Astrocyte (in vitro differentiated cells and primary cell): ENCODE data around the gene ARMC9. TPM values are rescaled to one million over a fixed set of nuclear protein-coding genes. Genes with fewer than 3 reads are reported as not detected.
A peak's percentile ranks its signal among the peaks of the same experiment; 100 is the strongest.

Source experiments
- DNase-seq: peaks from one replicate; pipeline ENCODE4 v3.0.0-alpha.2; 2010; ENCODE audit warnings: low read depth
- FAIRE-seq: peaks from 2 replicates; lab custom pipeline; 2011; peaks lifted over from hg19 to GRCh38; lab: Jason Lieb, UNC
- H2AFZ ChIP-seq: 2 replicates; pipeline ENCODE4 v1.6.0; 2012; ENCODE audit warnings: low read depth, low read length, inconsistent platforms
- H3K27ac ChIP-seq: 2 replicates; pipeline ENCODE4 v1.5.1; 2011; ENCODE audit warnings: low read depth, low read length, inconsistent platforms
- H3K27me3 ChIP-seq: 2 replicates; pipeline ENCODE4 v1.6.0; 2011; ENCODE audit warnings: low read length, inconsistent platforms; ENCODE audit not compliant: insufficient read depth
- H3K36me3 ChIP-seq: 2 replicates; pipeline ENCODE4 v1.5.1; 2011; ENCODE audit warnings: low read length, inconsistent platforms; ENCODE audit not compliant: insufficient read depth
- H3K4me1 ChIP-seq: 2 replicates; pipeline ENCODE4 v1.5.1; 2011; ENCODE audit warnings: low read length, inconsistent platforms; ENCODE audit not compliant: insufficient read depth
- H3K4me2 ChIP-seq: 2 replicates; pipeline ENCODE4 v1.6.0; 2012; ENCODE audit warnings: low read length, inconsistent platforms
- H3K4me3 ChIP-seq: 2 replicates; pipeline ENCODE4 v1.5.1; 2011; ENCODE audit warnings: low read depth, mild to moderate bottlenecking, low read length, inconsistent platforms; ENCODE audit not compliant: insufficient read depth
- H3K79me2 ChIP-seq: 2 replicates; pipeline ENCODE4 v1.6.0; 2012; ENCODE audit warnings: mild to moderate bottlenecking, low read length, inconsistent platforms; ENCODE audit not compliant: insufficient read depth
- H3K9ac ChIP-seq: 2 replicates; pipeline ENCODE4 v1.6.0; 2012; ENCODE audit warnings: mild to moderate bottlenecking, low read length, inconsistent platforms
- H3K9me3 ChIP-seq: 2 replicates; pipeline ENCODE4 v1.5.1; 2012; ENCODE audit warnings: low read depth, mild to moderate bottlenecking, low read length, inconsistent platforms; ENCODE audit not compliant: insufficient read depth
- H4K20me1 ChIP-seq: 2 replicates; pipeline ENCODE4 v1.6.0; 2012; ENCODE audit warnings: low read length, inconsistent platforms; ENCODE audit not compliant: insufficient read depth
- H3K27ac Mint-ChIP-seq: one replicate; pipeline ENCODE4 v1.8.0; 2021; ENCODE audit warnings: mild to moderate bottlenecking, mixed read lengths; ENCODE audit not compliant: unreplicated experiment
- H3K27me3 Mint-ChIP-seq: one replicate; pipeline ENCODE4 v1.8.0; 2021; ENCODE audit warnings: low read depth, mixed read lengths; ENCODE audit not compliant: unreplicated experiment
- H3K36me3 Mint-ChIP-seq: one replicate; pipeline ENCODE4 v1.8.0; 2021; ENCODE audit warnings: low read depth, mixed read lengths; ENCODE audit not compliant: unreplicated experiment
- H3K4me1 Mint-ChIP-seq: one replicate; pipeline ENCODE4 v1.8.0; 2021; ENCODE audit warnings: low read depth, mixed read lengths; ENCODE audit not compliant: unreplicated experiment
- H3K4me3 Mint-ChIP-seq: one replicate; pipeline ENCODE4 v1.8.0; 2021; ENCODE audit warnings: mild to moderate bottlenecking, moderate library complexity, mixed read lengths; ENCODE audit not compliant: unreplicated experiment
- H3K9me3 Mint-ChIP-seq: one replicate; pipeline ENCODE4 v1.8.0; 2021; ENCODE audit warnings: mild to moderate bottlenecking, mixed read lengths; ENCODE audit not compliant: unreplicated experiment
- EZH2 ChIP-seq: IDR thresholded peaks from 2 replicates; pipeline ENCODE4 v1.6.1; 2012; ENCODE audit warnings: mild to moderate bottlenecking, low read length, inconsistent platforms; ENCODE audit not compliant: insufficient read depth
- total RNA-seq: library from RNA; stranded (reverse); gene quantifications from 2 replicates; pipeline ENCODE4 v1.2.1, GENCODE V29; 2021
- TF ChIP-seq, protein P1 (sequence below): IDR thresholded peaks from 2 replicates; pipeline ENCODE4 v1.5.1; 2011; ENCODE audit warnings: low read depth, mild to moderate bottlenecking, inconsistent platforms, low read length, moderate library complexity; ENCODE audit not compliant: insufficient read depth

Gene ARMC9
- total RNA-seq, 1 donor from 2014 or later, result 52.4 TPM

- Histone ChIP-seq H3K27me3 (no peaks in the 10 kb centered on the region), H3K9ac (no peak overlapping the region), H3K27ac (no peak overlapping the region), H3K9me3 (no peaks in the 10 kb centered on the region), H2AFZ (peak overlapping the region; percentile 79), H3K79me2 (no peaks in the 10 kb centered on the region), H4K20me1 (no peaks in the 10 kb centered on the region), H3K4me3 (no peak overlapping the region), H3K4me2 (peak overlapping the region; percentile 57), H3K4me1 (peaks cover 25% of the 10 kb centered on the region), H3K36me3 (no peaks in the 10 kb centered on the region)
- DNase-seq (no peak), FAIRE-seq (no peak)
- Mint-ChIP-seq H3K27me3 (peaks cover 28% of the 10 kb centered on the region), H3K27ac (no peak overlapping the region), H3K9me3 (peaks cover 13% of the 10 kb centered on the region), H3K4me1 (peaks cover 18% of the 10 kb centered on the region), H3K4me3 (no peak overlapping the region), H3K36me3 (no peaks in the 10 kb centered on the region)
- no peak for TF ChIP-seq EZH2
- TF ChIP-seq, protein P1, sequence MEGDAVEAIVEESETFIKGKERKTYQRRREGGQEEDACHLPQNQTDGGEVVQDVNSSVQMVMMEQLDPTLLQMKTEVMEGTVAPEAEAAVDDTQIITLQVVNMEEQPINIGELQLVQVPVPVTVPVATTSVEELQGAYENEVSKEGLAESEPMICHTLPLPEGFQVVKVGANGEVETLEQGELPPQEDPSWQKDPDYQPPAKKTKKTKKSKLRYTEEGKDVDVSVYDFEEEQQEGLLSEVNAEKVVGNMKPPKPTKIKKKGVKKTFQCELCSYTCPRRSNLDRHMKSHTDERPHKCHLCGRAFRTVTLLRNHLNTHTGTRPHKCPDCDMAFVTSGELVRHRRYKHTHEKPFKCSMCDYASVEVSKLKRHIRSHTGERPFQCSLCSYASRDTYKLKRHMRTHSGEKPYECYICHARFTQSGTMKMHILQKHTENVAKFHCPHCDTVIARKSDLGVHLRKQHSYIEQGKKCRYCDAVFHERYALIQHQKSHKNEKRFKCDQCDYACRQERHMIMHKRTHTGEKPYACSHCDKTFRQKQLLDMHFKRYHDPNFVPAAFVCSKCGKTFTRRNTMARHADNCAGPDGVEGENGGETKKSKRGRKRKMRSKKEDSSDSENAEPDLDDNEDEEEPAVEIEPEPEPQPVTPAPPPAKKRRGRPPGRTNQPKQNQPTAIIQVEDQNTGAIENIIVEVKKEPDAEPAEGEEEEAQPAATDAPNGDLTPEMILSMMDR, result no peak
Observed at GRCh38 chr2:231388725-231389346, 190.4 kb downstream of the ARMC9 start.

GRCh38 chr2:231390667-231391066, 192.2 kb downstream of the ARMC9 start:
- Mint-ChIP-seq H3K36me3 (no peaks in the 10 kb centered on the region), H3K27ac (no peak overlapping the region), H3K4me1 (peaks cover 18% of the 10 kb centered on the region), H3K4me3 (no peak overlapping the region), H3K9me3 (peaks cover 4% of the 10 kb centered on the region), H3K27me3 (peaks cover 37% of the 10 kb centered on the region)
- TF ChIP-seq EZH2, result no peak
- TF ChIP-seq, protein P1, result no peak
- FAIRE-seq (no peak), DNase-seq (no peak)
- no peaks in the 10 kb centered on the region for H3K36me3 ChIP-seq
- peaks cover 8% of the 10 kb centered on the region for H3K27me3 ChIP-seq
- H2AFZ ChIP-seq, result no peak overlapping the region
- no peak overlapping the region for H3K9ac ChIP-seq
- no peaks in the 10 kb centered on the region for H3K79me2 ChIP-seq
- no peaks in the 10 kb centered on the region for H4K20me1 ChIP-seq
- H3K4me1 ChIP-seq, result peaks cover 25% of the 10 kb centered on the region
- H3K4me2 ChIP-seq, result no peak overlapping the region
- no peaks in the 10 kb centered on the region for H3K9me3 ChIP-seq
- no peak overlapping the region for H3K27ac ChIP-seq
- no peak overlapping the region for H3K4me3 ChIP-seq

- Mint-ChIP-seq H3K9me3 (no peaks in the 10 kb centered on the region), H3K4me3 (no peak overlapping the region), H3K4me1 (peaks cover 8% of the 10 kb centered on the region), H3K36me3 (no peaks in the 10 kb centered on the region), H3K27ac (no peak overlapping the region), H3K27me3 (peaks cover 44% of the 10 kb centered on the region)
- no peak for DNase-seq
- TF ChIP-seq, protein P1, result no peak
- no peak for TF ChIP-seq EZH2
- Histone ChIP-seq H3K4me2 (no peak overlapping the region), H3K4me3 (no peak overlapping the region), H2AFZ (no peak overlapping the region), H3K27me3 (peaks cover 11% of the 10 kb centered on the region), H3K4me1 (peaks cover 17% of the 10 kb centered on the region), H3K79me2 (no peaks in the 10 kb centered on the region), H3K9ac (no peak overlapping the region), H3K27ac (no peak overlapping the region), H3K9me3 (no peaks in the 10 kb centered on the region), H4K20me1 (no peaks in the 10 kb centered on the region), H3K36me3 (no peaks in the 10 kb centered on the region)
- no peak for FAIRE-seq
Observed at GRCh38 chr2:231391981-231392380, 193.6 kb downstream of the ARMC9 start.
